ENCODE results near the gene ADAM11.

The ADAM11 gene

DNA sequence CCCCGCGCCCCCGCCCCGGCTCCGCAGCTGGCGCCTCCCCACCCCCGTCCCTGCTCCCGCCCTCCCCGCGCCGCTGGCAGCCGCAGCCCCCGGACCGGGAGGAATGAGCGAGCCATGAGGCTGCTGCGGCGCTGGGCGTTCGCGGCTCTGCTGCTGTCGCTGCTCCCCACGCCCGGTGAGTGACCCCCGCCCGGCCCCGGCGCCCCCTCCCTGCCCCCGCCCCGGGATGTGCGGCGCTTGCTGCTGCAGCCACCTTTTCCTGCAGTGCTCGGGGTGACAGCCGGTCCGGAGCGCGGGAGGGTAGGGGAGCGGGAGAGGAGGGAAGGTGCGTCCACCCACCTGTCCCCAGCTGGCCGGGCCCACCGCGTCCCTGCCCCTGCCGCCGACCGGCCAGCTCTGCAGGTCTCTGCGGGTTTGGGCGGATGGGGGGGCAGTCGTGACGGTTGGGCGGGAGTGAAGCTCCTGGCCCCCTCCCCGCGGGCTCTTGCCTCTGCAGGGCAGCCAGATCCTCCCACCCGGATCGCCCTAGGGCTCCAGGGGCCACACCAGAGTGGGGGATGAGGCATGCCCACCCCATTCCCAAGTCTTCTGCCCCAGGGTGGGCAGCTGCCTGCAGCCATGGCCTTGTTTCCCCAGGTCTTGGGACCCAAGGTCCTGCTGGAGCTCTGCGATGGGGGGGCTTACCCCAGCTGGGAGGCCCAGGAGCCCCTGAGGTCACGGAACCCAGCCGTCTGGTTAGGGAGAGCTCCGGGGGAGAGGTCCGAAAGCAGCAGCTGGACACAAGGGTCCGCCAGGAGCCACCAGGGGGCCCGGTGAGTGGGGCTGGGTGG lies 513 bp downstream of the ADAM11 start:
- no peak for DNase-seq

DNA sequence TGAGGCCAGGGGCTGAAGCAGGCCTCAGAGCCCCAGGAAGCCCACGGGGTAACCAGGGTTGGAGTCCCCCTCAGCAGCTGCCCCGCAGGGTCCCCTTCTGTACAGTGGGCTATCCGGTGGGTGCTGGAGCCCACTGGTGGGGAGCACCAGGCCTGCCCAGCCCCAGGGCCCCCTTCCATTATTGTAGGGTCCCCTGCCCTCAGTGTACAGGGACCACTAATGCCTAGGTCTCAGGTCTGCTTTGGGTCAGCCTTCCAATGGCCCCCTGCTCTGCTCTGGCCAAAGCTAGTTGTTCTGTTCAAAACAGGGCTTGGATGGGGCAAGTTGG lies 1.1 kb downstream of the ADAM11 start:
- no peak for DNase-seq

DNA sequence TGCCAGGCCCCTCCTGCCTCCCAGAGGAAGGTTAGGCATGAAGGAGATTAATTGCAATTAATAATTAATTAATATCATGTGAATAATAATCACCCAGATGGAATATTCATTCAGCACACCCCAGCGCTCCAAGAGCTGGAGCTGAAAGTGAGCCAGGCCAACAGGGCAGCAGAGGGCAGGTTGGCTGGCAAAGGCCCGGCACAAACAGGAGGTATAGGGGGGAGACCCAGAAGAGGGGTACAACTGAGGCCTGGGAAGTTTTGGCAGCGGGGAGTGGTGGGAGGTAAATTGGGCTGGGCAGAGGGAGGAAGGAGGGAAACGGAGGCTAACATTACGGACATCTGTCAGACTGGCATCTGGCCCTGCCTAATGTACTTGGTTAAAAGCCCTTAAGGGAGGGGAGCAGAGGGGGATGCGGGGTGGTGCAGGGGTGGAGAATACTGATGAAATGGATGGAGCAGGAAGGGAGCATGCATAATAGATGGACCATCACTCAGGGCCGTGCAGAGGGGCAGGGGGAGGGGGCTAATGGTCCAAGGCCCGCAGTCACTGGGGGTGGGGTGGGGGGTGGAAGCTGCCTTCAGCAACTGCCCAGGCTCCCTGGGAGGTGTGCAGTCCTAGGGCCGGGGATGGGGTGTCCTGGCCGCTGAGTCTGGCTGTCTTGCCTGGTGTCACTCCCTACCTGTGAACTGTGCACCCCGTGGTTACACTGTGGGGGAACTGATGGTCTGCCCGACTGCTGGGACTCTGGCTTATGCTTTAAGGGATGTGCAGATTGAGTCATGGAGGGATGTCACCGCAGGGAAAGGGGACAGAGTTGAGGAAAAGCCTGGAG lies 1.9 kb downstream of the ADAM11 start:
- DNase-seq: peak; percentile 47

DNA sequence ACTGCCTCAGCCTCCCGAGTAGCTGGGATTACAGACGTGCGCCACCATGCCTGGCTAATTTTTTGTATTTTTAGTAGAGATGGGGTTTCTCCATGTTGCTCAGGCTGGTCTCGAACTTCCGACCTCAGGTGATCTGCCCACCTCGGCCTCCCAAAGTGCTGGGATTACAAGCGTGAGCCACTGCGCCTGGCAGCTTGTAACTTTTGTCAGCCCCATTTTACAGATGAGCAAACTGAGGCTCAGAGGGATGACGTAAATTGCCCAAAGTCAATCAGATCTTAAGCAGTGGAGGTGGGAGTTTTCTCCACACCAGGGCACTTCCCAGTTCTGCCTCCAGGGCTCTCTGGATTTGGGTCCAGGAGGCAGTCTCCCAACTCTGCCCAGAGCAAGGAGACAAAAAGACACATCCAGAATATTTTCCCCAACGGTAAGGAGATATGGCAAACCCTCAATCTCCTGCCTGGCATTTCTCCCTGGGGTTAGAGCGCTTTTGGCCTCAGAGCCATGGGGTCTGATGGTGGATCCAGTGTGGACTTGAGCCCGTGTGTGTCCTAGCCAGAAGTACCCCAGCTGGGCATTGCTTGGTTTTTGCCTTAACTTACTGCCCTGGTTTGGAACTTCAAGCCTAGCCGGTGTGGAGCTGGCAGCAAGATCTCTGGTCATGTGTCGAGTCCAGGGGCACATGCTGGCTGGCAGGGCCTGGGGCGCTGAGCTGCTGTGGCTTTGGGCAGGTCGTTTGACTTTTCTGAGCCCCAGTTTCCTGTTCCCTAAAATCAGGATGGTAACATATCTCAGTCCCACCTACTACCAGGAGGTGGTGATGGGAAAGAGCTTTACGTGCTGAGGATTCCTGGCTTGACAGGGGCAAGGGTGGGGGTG lies 3.4 kb downstream of the ADAM11 start:
- no peak for DNase-seq

DNA sequence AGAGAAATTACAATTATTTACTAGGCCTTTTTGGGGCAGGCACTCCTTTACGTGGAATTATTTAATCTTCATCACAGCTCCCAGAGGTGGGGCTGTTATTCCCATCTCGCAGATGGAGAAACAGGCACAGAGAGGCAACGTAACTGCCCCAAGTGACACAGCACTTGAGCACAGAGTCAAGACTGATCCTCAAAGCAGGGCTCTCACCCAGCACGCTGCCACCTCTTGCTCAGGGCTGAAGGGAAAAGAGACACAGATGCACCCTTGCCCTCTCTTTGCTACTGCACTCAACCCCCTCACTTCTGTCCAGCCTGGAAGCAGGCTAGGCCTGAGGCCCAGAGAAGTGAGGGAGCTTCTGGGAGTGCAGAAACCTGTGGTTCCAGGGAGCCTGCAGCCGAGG lies 4.4 kb downstream of the ADAM11 start:
- DNase-seq: no peak

DNA sequence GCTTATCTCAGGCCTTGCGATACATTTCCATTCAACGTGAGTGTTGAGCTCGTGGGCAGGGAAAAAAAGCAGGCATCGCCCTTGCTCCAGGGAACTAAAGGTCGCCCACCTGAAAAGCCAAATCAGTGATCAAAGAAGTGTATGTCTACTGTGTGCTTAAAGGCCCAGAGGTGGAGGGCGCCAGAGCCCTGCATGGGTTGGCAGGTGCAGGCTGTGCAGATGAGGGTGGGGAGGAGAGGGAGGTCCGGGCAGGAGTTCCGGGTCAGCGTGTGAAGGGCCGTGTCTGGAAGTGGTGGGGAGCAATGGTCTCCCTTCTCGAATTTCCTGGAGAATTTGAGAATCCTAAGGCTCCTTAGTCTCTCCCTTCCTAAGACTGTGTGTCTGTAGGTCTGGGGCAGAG lies 7.2 kb downstream of the ADAM11 start:
- DNase-seq: no peak

DNA sequence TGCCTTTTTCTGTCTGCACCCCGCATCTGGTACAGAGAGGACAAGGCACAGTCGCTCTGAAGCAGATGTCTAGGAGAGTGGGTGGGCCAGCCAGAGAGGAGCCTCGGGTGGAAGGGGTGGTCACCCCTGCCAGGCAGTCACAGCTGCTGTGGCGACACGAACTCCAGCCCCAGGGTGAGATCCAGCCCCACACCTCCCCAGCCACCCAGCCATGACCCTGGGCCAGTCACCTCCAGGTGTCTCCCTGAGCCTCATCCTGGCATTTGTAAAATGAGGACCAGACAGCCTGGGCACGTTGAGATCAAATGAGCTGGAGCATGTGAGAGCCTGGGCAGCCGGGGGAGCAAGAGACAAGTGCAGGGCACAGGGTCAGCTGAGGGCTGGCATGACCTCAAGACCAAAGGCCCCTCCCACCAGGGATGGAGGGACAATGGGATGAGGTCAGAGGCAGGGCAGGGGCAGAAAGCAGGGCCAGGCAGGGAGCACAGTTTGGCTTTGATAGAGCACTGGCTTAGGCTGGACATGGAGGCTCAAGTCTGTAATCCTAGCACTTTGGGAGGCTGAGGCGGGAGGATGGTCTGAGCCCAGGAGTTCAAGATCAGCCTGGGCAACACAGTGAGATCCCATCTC lies 7.7 kb downstream of the ADAM11 start:
- DNase-seq: no peak

DNA sequence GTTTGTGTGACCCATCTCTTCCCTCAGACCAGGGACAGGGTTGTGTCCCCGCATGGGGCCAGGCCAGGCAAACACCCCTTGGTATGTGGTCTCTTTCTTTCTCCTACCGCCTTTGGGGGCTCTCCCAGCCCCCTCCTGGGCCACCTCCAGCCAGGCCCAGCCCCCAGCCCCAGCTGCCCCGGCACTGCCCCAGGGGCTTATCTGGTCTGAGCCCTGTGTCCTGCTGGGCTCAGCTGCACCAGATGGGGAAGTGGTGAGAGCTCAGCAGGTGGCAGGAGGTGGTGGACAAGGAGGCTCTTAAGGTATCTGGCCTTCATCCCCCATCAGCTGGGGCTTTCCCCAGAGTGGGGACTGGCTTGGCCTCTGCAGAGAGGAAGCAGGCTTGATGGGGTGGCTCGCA lies 8.7 kb downstream of the ADAM11 start:
- no peak for DNase-seq

DNA sequence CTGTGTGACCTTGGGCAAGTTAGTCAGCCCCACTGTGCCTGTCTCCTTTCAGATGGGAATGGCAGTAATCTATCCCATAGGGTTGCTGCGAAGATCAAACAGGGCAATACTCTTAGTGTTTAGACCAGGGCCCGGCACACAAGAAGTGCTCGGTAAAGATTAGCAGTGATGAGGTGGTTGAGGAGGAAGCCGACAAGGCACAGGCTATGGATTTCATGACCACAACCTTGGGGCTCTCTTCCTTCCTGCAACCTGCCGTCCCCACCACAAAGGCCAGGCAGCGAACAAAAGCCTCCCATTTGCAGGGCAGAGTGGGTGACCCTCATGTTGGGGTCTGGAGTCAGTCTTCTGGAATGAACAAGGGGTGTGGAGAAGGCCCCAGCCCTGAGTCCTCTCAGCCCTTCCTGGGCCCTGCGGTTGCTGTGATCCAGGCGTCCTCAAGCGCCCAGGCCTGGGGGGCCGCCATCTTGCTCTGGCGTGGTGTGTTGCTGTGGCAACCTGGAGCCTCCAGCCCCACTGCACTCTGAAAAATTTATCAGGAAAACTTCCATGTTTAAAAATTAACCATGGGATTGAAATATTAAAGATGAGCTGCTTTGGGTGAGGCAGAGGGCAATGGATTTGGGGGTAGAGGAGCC lies 9.8 kb downstream of the ADAM11 start:
- DNase-seq: no peak

DNA sequence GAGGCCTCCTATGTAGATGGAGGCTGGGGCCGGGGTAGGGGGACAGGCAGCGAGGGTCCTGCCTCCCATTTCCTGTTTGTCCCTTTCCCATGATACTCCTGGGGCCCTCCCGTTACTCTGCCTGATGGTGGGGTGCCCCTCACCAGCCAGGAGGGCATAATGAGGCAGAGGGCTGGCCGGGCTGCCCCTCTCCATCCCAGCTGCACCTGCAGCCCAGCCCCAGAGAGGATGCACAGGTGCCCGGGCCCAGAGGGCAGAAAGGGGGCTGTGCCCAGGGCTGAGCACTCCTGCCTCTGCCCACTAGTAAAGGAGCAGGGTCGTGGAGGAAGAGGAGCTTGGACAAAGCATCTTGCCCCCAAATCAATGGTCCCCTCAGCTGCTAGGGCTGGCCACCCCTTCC lies 10.4 kb downstream of the ADAM11 start:
- DNase-seq: no peak

DNA sequence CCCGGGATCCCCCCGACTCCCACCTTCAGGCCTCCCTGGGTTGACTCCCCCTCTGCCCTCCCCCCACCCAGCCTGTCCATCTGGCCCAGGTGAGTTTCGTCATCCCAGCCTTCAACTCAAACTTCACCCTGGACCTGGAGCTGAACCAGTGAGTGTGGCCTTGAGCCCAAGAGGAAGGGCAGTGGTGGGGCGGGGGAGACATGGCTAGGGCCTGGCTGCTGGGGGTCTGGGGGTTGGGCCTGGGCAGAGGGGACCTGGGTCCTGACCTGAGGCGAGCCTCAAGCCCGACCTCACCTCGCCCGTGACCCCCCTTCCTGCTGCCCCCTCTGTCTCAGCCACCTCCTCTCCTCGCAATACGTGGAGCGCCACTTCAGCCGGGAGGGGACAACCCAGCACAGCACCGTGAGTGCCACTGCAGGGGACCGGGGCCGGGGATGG lies 10.9 kb downstream of the ADAM11 start:
- DNase-seq: no peak

DNA sequence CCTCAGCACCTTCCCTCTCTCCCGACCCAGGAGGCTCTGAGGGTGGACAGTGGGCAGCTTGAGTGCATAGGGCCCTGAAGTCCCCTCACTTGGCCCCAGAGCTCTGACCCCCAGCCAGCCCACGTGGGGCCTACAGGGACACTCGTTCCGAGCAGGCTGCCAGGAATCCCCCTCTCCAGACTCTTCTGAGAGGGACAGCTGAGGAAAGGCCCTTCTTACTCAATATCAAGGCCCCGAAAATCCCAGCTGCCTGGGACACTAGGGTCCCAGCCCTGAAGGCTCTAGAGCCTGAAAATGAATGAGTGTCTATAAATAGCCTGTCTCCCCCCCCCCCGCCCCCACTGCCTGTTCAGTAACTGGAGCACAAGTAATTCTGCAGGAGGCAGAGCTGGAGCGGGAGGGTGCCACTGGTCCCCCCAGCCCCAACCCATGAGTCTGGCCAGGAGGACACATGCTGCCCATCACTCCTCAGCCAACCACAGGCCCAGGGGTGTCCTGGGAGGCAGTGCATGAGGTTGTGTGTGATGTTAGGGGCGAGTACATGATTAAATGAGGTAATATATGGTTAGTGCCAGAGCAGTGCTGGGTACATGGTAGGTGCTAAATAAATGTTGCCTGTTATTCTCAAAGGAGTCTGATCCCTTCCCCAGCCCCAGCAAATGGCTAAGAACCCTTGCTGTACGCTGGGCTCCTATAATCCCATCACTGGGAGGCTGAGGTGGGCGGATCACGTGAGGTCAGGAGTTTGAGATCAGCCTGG lies 11.6 kb downstream of the ADAM11 start:
- no peak for DNase-seq

DNA sequence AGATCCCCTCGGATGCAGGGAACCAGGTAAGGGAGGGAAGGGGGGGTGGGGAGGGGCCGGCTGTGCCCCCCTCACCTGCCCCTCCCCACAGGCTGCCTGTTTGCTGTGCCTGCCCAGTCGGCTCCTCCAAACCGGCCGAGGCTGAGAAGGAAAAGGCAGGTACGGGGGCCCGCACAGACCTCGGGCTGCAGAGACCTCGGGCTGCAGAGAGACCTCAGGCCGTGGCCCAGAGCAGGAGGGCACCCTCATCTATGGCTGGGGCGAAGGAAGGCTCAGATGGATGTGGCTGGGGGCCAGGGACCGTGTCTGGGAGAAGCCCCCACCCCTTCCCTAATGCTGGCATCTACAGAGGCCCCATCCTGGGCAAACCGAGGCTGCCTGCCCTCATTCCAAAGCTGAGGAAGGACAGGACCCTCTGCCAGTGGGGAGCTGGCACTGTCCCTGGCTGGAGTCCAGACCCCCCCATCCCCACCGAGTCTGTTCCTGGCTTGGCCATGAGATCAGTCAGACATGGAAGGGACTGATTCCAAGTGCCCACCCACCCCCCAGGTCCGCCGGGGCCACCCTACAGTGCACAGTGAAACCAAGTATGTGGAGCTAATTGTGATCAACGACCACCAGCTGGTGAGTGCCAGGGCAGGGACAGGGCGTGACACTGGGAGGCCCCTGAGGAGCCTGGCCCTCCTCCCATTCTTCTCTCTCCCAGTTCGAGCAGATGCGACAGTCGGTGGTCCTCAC lies 13.7 kb downstream of the ADAM11 start:
- DNase-seq: no peak

DNA sequence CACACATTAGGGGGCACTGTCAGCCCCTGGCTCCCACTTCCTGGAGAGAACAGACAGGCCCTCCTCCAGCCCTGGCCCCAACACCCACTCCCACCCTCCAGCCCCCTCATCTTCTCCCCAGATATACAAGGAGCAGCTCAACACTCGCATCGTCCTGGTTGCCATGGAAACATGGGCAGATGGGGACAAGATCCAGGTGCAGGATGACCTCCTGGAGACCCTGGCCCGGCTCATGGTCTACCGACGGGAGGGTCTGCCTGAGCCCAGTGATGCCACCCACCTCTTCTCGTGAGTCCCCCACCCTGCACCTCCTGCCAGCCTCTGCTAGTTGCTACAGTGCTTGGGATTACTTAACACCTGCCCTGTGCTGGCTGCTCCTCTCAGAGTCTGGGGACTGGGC lies 14.4 kb downstream of the ADAM11 start:
- DNase-seq: no peak

DNA sequence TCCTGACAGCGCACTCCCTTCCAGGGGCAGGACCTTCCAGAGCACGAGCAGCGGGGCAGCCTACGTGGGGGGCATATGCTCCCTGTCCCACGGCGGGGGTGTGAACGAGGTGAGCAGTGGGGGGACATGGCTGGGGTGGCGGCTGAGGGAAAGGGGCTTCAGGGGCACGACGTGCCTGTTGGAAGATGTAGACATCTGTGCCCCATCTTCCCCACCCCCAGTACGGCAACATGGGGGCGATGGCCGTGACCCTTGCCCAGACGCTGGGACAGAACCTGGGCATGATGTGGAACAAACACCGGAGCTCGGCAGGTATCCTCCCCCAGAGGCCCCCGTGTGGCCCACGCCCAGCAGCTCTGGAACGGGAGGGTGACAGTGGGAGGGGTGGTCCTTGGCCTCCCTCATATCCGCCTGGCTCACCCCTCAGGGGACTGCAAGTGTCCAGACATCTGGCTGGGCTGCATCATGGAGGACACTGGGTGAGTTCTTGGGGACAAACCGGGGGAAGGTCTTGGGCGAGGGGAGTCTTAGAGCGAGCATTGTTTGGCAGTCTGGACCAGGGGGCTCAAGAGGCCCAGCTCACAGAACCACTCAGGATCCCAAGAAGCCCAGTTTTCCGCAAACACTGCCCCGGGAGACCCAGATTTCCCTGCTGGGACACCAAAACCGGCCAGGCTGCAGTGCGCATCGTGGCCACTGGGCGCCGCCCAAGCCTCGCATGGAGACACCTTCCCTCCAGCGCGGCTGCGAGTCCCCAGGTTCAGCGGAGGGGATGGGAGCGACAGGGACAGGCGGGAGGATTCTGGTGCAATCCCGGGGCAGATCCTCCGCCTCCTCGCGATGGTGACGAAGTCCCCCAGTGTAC lies 15.7 kb downstream of the ADAM11 start:
- DNase-seq: peak; percentile 79

DNA sequence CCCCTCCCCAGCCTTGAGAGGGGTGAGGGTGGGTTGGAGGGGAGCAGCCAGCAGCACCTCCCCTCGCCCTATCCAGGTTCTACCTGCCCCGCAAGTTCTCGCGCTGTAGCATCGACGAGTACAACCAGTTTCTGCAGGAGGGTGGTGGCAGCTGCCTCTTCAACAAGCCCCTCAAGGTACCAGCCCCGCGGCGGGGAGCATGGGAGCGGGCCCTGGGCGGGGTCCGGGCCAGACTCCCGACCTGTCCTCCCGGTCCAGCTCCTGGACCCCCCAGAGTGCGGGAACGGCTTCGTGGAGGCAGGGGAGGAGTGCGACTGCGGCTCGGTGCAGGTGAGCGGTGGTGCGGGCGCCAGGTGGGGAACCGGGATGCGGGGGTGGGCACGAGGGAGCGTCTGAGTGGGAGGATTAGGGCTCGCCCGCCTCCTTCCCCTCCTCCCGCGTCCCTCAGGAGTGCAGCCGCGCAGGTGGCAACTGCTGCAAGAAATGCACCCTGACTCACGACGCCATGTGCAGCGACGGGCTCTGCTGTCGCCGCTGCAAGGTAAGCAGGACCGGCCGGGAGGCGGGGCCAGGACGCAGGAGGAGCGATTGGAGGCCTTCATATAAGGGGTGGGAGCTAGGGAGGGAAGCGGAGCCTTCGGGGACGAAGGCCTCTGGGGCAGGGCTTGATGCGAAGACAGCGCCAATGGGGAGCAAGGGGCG lies 16.5 kb downstream of the ADAM11 start:
- peak; percentile 97 for DNase-seq

DNA sequence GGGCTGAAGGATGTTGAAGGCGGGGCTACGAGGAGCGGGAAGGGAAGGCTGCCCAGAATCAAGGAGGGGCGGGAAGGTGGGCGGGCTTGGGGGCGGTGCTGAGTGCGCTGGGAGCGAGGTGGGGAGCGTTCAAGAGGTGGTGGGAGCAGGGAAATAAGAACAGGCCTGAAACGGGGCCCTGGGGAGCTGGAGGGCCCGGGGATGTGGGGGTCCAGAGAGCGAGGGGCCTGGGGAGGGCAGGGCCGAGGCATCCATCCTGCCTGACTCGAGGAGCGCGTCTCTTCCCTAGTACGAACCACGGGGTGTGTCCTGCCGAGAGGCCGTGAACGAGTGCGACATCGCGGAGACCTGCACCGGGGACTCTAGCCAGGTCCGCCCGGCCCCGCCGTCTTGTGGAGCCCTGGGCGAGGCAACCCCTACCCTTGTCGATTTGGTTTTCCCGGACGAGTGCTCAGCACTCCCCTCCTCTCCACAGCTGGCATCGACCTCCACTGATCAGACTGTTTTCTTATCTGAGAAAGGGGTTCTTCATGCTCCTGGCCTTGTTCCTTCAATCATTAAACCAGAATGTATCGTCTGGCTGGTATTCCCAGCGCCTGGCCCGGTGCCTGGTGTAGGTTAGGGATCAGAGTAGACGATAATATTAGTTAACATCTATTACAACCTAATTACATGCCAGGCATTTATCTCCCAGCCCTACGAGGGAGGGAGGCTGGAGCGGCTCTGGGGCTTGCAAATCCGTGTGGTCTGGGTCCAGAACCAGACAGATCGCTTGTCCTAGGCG lies 17.2 kb downstream of the ADAM11 start:
- no peak for DNase-seq

All from NCI-H1694 (cell line).